ENCODE results near the gene ACSS3.
"Not testable (repeated sequence)": the region's sequence is repeated elsewhere in the genome, so short reads cannot be mapped to it uniquely, and the experiment has no call there.

The ACSS3 gene

GRCh38 chr12:81077686-81078441 is at the start of gene ACSS3:
Gene ACSS3, plus strand, starts transcription at chr12:81078079. Its CDS starts 42 bp downstream, at chr12:81078121.
- DNase-seq (ENCODE audit: low read depth), result no peak

GRCh38 chr12:81034926-81035325 is 43.0 kb upstream of the ACSS3 start:
- no peak for DNase-seq (ENCODE audit: low read depth)

- no peak for DNase-seq (ENCODE audit: low read depth)
Observed at GRCh38 chr12:81039231-81039630, 38.6 kb upstream of the ACSS3 start.

- no peak for DNase-seq (ENCODE audit: low read depth)
Observed at GRCh38 chr12:81043979-81044740, 33.7 kb upstream of the ACSS3 start.

- not testable (repeated sequence) for DNase-seq (ENCODE audit: low read depth)
Observed at GRCh38 chr12:81064971-81065370, 12.9 kb upstream of the ACSS3 start.

- no peak for DNase-seq (ENCODE audit: low read depth)
Observed at GRCh38 chr12:81070846-81071245, 7.0 kb upstream of the ACSS3 start.

- DNase-seq (ENCODE audit: low read depth), result no peak
Observed at GRCh38 chr12:81075539-81075938, 2.3 kb upstream of the ACSS3 start.

GRCh38 chr12:81077329-81077685 is 572 bp upstream of the ACSS3 start:
- DNase-seq (ENCODE audit: low read depth), result no peak

DNA sequence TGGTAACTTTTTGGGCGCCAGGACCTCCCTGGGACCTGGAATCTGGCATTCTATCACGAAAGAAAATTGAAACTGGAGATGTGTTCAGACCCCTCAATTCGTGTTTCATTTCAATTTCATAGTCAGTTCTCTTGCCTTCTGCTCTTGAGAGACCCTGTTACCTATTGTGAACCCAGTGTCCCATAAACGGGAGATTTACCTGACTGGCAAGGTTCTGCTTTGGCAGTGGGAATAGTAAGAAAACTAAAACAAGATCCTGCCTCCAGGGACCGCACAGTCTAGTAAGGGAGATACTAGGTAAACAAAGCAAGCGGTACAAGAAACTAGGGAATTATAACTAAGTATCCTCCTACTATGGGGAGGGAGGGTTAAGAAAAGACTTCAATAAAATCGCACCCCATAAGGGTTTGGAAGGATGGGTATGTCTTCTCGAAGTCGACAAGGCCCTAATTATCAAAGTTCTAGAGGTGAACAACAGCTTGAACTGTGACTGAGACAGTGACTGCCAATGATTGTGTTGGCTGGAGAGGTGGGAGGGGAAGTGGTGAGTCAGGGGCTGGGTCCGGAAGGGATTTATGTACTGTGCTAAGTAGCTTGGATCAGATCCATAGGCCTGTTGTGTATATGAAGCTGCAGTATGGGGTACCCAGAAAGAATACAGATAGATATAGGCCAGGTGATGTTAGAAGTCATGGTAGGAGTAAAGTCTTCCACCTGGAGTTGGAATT is 754 bp downstream of the ACSS3 start:
- no peak for DNase-seq (ENCODE audit: low read depth)

GRCh38 chr12:81079280-81080076 is 1.6 kb downstream of the ACSS3 start:
- DNase-seq (ENCODE audit: low read depth), result no peak

GRCh38 chr12:81080431-81080983 is 2.6 kb downstream of the ACSS3 start:
- DNase-seq (ENCODE audit: low read depth), result no peak

GRCh38 chr12:81081726-81082125 is 3.8 kb downstream of the ACSS3 start:
- no peak for DNase-seq (ENCODE audit: low read depth)

DNA sequence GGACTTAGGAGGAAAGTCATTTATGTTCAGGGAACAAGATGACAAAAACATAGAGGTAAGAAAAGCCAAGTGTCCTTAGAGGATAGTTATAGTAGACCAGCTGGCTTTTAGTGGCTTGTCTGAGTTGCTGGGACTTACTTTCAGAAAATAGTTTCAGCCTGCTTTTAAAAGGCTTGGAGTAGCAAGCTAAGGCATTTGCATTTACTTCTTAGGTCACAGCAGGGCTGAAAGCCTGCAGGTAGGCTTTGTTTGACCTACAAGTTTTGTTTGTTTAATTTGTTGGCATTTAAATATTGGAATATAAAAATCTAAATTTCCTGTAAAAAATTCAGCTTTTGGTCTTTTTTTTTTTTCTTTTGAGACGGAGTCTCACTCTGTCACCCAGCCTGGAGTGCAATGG is 5.1 kb downstream of the ACSS3 start:
- DNase-seq (ENCODE audit: low read depth), result no peak

- no peak for DNase-seq (ENCODE audit: low read depth)
Observed at GRCh38 chr12:81083906-81084513, 6.1 kb downstream of the ACSS3 start.

GRCh38 chr12:81084811-81085350 is 7.0 kb downstream of the ACSS3 start:
- no peak for DNase-seq (ENCODE audit: low read depth)

DNA sequence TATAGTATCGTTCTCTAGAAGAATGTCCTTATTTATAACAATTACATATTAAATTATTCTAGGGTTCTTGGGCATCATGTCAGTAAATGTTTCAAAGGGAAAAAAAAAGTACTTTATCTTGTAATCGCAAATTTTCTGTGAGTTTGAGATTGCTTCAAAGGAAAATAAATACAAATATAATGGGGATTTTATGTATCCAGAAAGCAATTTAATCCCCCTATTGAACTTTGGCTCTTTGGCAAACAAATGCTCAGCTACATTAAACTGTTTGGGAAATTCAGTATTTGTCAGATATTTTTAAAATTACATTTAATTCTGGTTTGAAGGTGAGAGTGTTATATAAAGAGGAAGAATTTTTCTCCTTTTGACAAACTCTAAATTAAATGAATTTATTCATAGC is 8.0 kb downstream of the ACSS3 start:
- DNase-seq (ENCODE audit: low read depth), result no peak

GRCh38 chr12:81086342-81086741 is 8.5 kb downstream of the ACSS3 start:
- no peak for DNase-seq (ENCODE audit: low read depth)

DNA sequence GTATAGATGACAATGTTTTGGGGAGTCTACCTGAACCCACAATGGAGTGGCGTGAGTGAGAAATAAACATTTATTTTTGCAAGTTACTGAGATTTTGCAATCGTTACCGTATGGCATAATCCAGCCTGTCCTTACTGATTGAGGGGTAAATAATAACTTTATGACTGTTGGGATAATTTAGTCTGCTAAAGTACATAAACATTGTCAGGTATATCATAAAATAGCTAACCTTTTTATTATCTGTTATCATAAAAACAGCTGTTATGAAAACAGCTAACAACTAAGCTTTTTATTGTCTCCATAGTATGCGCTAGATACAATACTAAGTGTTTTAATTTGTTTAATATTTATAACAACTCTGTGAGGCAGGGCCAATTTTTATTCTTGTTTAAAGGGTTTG is 10.3 kb downstream of the ACSS3 start:
- no peak for DNase-seq (ENCODE audit: low read depth)

DNA sequence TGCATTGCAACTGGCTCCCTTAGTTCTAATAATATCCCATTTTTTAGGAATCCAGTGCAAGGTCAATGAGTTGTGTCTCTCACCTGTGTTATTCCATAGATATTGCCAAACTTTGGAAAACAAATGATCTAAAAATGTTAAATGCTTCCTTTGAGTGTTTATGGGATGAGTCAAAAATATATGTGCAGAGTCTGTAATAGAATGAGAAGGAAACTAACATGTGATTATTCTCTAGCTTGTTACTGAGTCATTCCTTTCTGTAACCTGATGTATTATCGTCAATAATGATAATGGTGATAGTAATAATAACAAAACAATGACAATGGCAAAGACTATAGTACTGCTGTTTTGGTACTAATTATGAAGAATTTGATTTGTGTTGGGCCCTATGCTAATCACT is 11.5 kb downstream of the ACSS3 start:
- no peak for DNase-seq (ENCODE audit: low read depth)

DNA sequence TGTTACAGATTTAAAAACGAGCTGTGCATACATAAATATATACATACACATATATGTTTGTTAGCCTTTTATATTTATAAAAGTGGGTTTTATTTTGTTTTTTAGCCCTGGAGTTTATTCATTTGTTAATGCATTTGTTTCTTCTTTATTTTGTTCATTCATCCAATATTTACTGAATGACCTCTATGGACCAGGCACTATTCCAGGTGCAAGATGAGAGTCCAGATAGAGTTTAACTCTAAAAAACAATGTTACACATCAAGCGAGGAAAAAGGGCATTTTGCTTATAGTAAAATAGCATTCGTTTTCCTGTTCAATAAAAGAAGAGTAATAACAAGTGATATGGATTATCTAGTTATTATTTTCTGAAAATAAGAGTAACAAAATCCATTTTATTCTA is 14.2 kb downstream of the ACSS3 start:
- DNase-seq (ENCODE audit: low read depth), result no peak

GRCh38 chr12:81094718-81095360 is 17.0 kb downstream of the ACSS3 start:
- no peak for DNase-seq (ENCODE audit: low read depth)
